H1 (cell line): Measurements from ENCODE around the gene DRAXIN. TPM values are rescaled to one million over a fixed set of nuclear protein-coding genes. Genes with fewer than 3 reads are reported as not detected.

Source experiments
- CTCF ChIA-PET: fragments of 300-600 bp; sonication (Branson Sonifier 250); formaldehyde crosslinking; loops from one replicate; lab custom pipeline; 2021; ENCODE audit not compliant: partially characterized antibody; lab: Charles Lee
- POLR2A ChIA-PET: fragments of 300-600 bp; sonication (Branson Sonifier 250); formaldehyde crosslinking; loops from one replicate; lab custom pipeline; 2021; ENCODE audit warnings: inconsistent platforms; ENCODE audit not compliant: partially characterized antibody; lab: Charles Lee
- DNase-seq, 2 experiments: peaks; one replicate each; pipeline versions ENCODE4 v3.0.0 to v3.0.0-alpha.2; 2010 to 2022; ENCODE audit warnings: low spot score in 2 of 2, low read depth in 1 of 2, mixed read lengths in 1 of 2
- FAIRE-seq: peaks from 2 replicates; lab custom pipeline; 2011; peaks lifted over from hg19 to GRCh38; lab: Jason Lieb, UNC
- H2AFZ ChIP-seq: 2 replicates; pipeline ENCODE4 v1.8.1; 2012; ENCODE audit warnings: low read length, inconsistent platforms
- H2AK5ac ChIP-seq: 2 replicates; pipeline ENCODE4 v1.6.1; 2013; ENCODE audit warnings: low read depth, low read length
- H2BK120ac ChIP-seq: replicated peaks from 2 replicates; pipeline ENCODE3; 2013; ENCODE audit warnings: low read depth, low read length, inconsistent platforms
- H2BK12ac ChIP-seq: 2 replicates; pipeline ENCODE4 v1.6.1; 2013; ENCODE audit warnings: low read depth, low read length
- H2BK15ac ChIP-seq: 2 replicates; pipeline ENCODE4 v1.6.1; 2013; ENCODE audit warnings: low read length
- H2BK20ac ChIP-seq: 2 replicates; pipeline ENCODE4 v1.6.1; 2013; ENCODE audit warnings: low read length
- H2BK5ac ChIP-seq: 2 replicates; pipeline ENCODE4 v1.6.1; 2013; ENCODE audit warnings: low read depth, low read length
- H3K14ac ChIP-seq: 2 replicates; pipeline ENCODE4 v1.6.1; 2013; ENCODE audit warnings: inconsistent platforms; ENCODE audit not compliant: insufficient read length
- H3K18ac ChIP-seq: 2 replicates; pipeline ENCODE4 v1.6.1; 2013; ENCODE audit warnings: low read length; ENCODE audit errors: extremely low read depth
- H3K23ac ChIP-seq: 2 replicates; pipeline ENCODE4 v1.6.1; 2013; ENCODE audit warnings: inconsistent platforms; ENCODE audit not compliant: insufficient read length
- H3K23me2 ChIP-seq: 2 replicates; pipeline ENCODE4 v1.6.1; 2013; ENCODE audit warnings: low read depth, low read length
- H3K27ac ChIP-seq: 2 replicates; pipeline ENCODE4 v1.6.1; 2011; ENCODE audit warnings: low read depth, low read length, inconsistent platforms
- H3K27me3 ChIP-seq, 4 experiments: replicated peaks in 1 of 4; 1 replicate in 1 of 4; 2 replicates in 3 of 4; pipeline versions ENCODE4 v1.6.1 to v1.8.1; 2011 to 2013; ENCODE audit warnings: low read length in 3 of 4, mild to moderate bottlenecking in 3 of 4, inconsistent platforms in 2 of 4, mixed read lengths in 2 of 4, moderate library complexity in 1 of 4; ENCODE audit not compliant: control insufficient read depth in 3 of 4, insufficient read depth in 3 of 4; ENCODE audit errors: extremely low read depth in 1 of 4
- H3K36me3 ChIP-seq, 4 experiments: 2 replicates each; pipeline versions ENCODE4 v1.6.1 to v1.8.1; 2011 to 2013; ENCODE audit warnings: mild to moderate bottlenecking in 4 of 4, low read length in 3 of 4, moderate library complexity in 2 of 4, control low read depth in 1 of 4, inconsistent platforms in 1 of 4; ENCODE audit not compliant: insufficient read depth in 4 of 4, control insufficient read depth in 2 of 4
- H3K4ac ChIP-seq: replicated peaks from 2 replicates; pipeline ENCODE3; 2013; ENCODE audit warnings: low read length, low read depth, mixed read lengths, inconsistent platforms; ENCODE audit not compliant: insufficient read length
- H3K4me1 ChIP-seq, 4 experiments: replicated peaks in 1 of 4; 1 replicate in 1 of 4; 2 replicates in 3 of 4; pipeline versions ENCODE4 v1.6.1 to v1.8.1; 2011 to 2013; ENCODE audit warnings: low read length in 3 of 4, inconsistent platforms in 2 of 4, mixed read lengths in 1 of 4; ENCODE audit not compliant: insufficient read depth in 4 of 4, control insufficient read depth in 3 of 4
- H3K4me2 ChIP-seq, 2 experiments: 2 replicates each; pipeline versions ENCODE4 v1.6.1 to v1.8.1; 2011 to 2013; ENCODE audit warnings: low read depth in 2 of 2, low read length in 2 of 2, control low read depth in 1 of 2, inconsistent platforms in 1 of 2, mild to moderate bottlenecking in 1 of 2; ENCODE audit not compliant: insufficient read depth in 1 of 2
- H3K4me3 ChIP-seq, 4 experiments: fragments of 200-600, 300-600 bp in 1 of 4; sonication (generic), shearing (Covaris generic), sonication (Bioruptor Twin) in 1 of 4; 2 replicates each; pipeline versions ENCODE4 v1.5.1 to v1.8.1; 2011 to 2016; ENCODE audit warnings: low read length in 4 of 4, low read depth in 3 of 4, control low read depth in 2 of 4, inconsistent platforms in 2 of 4, mild to moderate bottlenecking in 2 of 4, mixed read lengths in 1 of 4, moderate library complexity in 1 of 4; ENCODE audit not compliant: insufficient read depth in 2 of 4; ENCODE audit errors: extremely low read depth in 1 of 4
- H3K56ac ChIP-seq: replicated peaks from 2 replicates; pipeline ENCODE3; 2013; ENCODE audit warnings: low read depth, mild to moderate bottlenecking, mixed read lengths, low read length, inconsistent platforms; ENCODE audit not compliant: insufficient read length
- H3K79me1 ChIP-seq: 2 replicates; pipeline ENCODE4 v1.6.1; 2013; ENCODE audit warnings: low read depth, low read length, control low read depth
- H3K79me2 ChIP-seq, 2 experiments: 2 replicates each; pipeline versions ENCODE4 v1.6.1 to v1.8.1; 2012 to 2013; ENCODE audit warnings: low read length in 2 of 2, mild to moderate bottlenecking in 2 of 2, inconsistent platforms in 1 of 2; ENCODE audit not compliant: insufficient read depth in 2 of 2, control insufficient read depth in 1 of 2
- H3K9ac ChIP-seq, 4 experiments: replicated peaks in 1 of 4; 1 replicate in 1 of 4; 2 replicates in 3 of 4; pipeline versions ENCODE4 v1.6.1 to v1.8.1; 2011 to 2013; ENCODE audit warnings: low read depth in 3 of 4, low read length in 3 of 4, control low read depth in 2 of 4, mild to moderate bottlenecking in 2 of 4, moderate library complexity in 2 of 4, inconsistent platforms in 1 of 4; ENCODE audit errors: extremely low read depth in 1 of 4
- H3K9me3 ChIP-seq, 2 experiments: 2 replicates each; pipeline versions ENCODE4 v1.6.1 to v1.8.1; 2012 to 2013; ENCODE audit warnings: mild to moderate bottlenecking in 2 of 2, moderate library complexity in 2 of 2, control low read depth in 1 of 2, inconsistent platforms in 1 of 2, low read depth in 1 of 2, low read length in 1 of 2, mixed read lengths in 1 of 2; ENCODE audit not compliant: insufficient read depth in 2 of 2
- H4K20me1 ChIP-seq, 2 experiments: replicated peaks in 1 of 2; 2 replicates each; pipeline versions ENCODE3 to v1.8.1; 2011 to 2013; ENCODE audit warnings: inconsistent platforms in 2 of 2, low read length in 2 of 2, mild to moderate bottlenecking in 1 of 2; ENCODE audit not compliant: insufficient read depth in 2 of 2, control insufficient read depth in 1 of 2
- H4K5ac ChIP-seq: 2 replicates; pipeline ENCODE4 v1.6.1; 2013; ENCODE audit warnings: low read length, low read depth, mixed read lengths, inconsistent platforms; ENCODE audit not compliant: insufficient read length
- H4K8ac ChIP-seq: 2 replicates; pipeline ENCODE4 v1.8.0; 2013; ENCODE audit warnings: mild to moderate bottlenecking, moderate library complexity, low read length, inconsistent platforms; ENCODE audit not compliant: insufficient read depth; ENCODE audit errors: extremely low read depth
- H4K91ac ChIP-seq: replicated peaks from 2 replicates; pipeline ENCODE3; 2013; ENCODE audit warnings: low read length, mixed read lengths, inconsistent platforms; ENCODE audit not compliant: insufficient read length
- ASH2L ChIP-seq: fragments of 200-600, 300-600 bp; sonication (generic); IDR thresholded peaks from one replicate; pipeline ENCODE4 v1.7.1; 2017; ENCODE audit warnings: low read length
- BACH1 ChIP-seq: IDR thresholded peaks from 2 replicates; pipeline ENCODE4 v1.6.1; 2012; ENCODE audit warnings: low read length, improper control_type of control experiment
- CREB1 ChIP-seq: IDR thresholded peaks from 2 replicates; pipeline ENCODE4 v1.6.1; 2012; ENCODE audit warnings: inconsistent platforms
- EGR1 ChIP-seq: IDR thresholded peaks from 2 replicates; pipeline ENCODE4 v1.6.1; 2011; ENCODE audit warnings: low read depth, low read length, borderline replicate concordance
- EP300 ChIP-seq, 2 experiments: IDR thresholded peaks; 1 replicate in 1 of 2; 2 replicates in 1 of 2; pipeline ENCODE4 v1.6.1; 2011 to 2012; ENCODE audit warnings: low read depth in 2 of 2, low read length in 2 of 2, mild to moderate bottlenecking in 2 of 2, borderline replicate concordance in 1 of 2, inconsistent platforms in 1 of 2, moderate library complexity in 1 of 2
- GABPA ChIP-seq: IDR thresholded peaks from 2 replicates; pipeline ENCODE4 v1.6.1; 2011; ENCODE audit warnings: mild to moderate bottlenecking, low read length, moderate library complexity, borderline replicate concordance; ENCODE audit not compliant: insufficient read depth
- HDAC6 ChIP-seq: IDR thresholded peaks from one replicate; pipeline ENCODE4 v1.7.1; 2012; ENCODE audit warnings: low read depth, mild to moderate bottlenecking, inconsistent platforms, low read length, moderate library complexity
- PHF8 ChIP-seq: fragments of 200-600 bp; sonication (generic); conservative IDR thresholded peaks from 2 replicates; pipeline ENCODE4 v1.7.1; 2012; ENCODE audit warnings: low read depth, mild to moderate bottlenecking, inconsistent platforms, low read length, moderate library complexity
- RBBP5 ChIP-seq: IDR thresholded peaks from 2 replicates; pipeline ENCODE4 v1.7.1; 2012; ENCODE audit warnings: low read depth, mild to moderate bottlenecking, inconsistent platforms, low read length, moderate library complexity, borderline replicate concordance
- YY1 ChIP-seq: IDR thresholded peaks from 2 replicates; pipeline ENCODE4 v1.6.1; 2011; ENCODE audit warnings: low read depth, mild to moderate bottlenecking, low read length
- WGBS, 2 experiments: shearing (Covaris generic) in 1 of 2; methylation state at CpG; one replicate each; pipeline versions ENCODE4 v1.1.6 to v1.1.7; 2013 to 2015; ENCODE audit warnings: low lambda C conversion rate in 2 of 2, mixed read lengths in 2 of 2, inconsistent platforms in 1 of 2, low coverage in 1 of 2, missing lambda C conversion rate in 1 of 2; ENCODE audit not compliant: insufficient replicate concordance in 2 of 2, insufficient coverage in 1 of 2, insufficient read length in 1 of 2; ENCODE audit errors: extremely low coverage in 1 of 2, missing lambda C conversion rate in 1 of 2; 5-methylcytosine and 5-hydroxymethylcytosine counted together
- polyA plus RNA-seq, 7 experiments: library from polyadenylated mRNA; depleted of rRNA in 3 of 7; stranded (reverse) in 5 of 7; unstranded in 2 of 7; fragments of >200 nt in 5 of 7; fragments of 200-250 nt in 2 of 7; gene quantifications; 1 replicate in 5 of 7; 2 replicates in 1 of 7; 4 replicates in 1 of 7; pipeline versions ENCODE4 v1.2.1 to v1.2.3, GENCODE V29; 2011 to 2013; ENCODE audit warnings: missing spikeins in 2 of 7, mixed read lengths in 2 of 7
- total RNA-seq: library from RNA; stranded (reverse); fragmentation: NEBNext Ultra II Directional; extraction: Animal tissue kit (Norgen Biotek cat#: 25700); gene quantifications from 2 replicates; pipeline ENCODE4 v1.2.1, GENCODE V29; 2021

DRAXIN gene
- total and polyA plus RNA-seq, 2 of the 8 experiments (the other 6 are each of a cell fraction or from before 2014, with no cell fraction given): 4.6 to 17.6 TPM

- peaks cover 5 to 12% of the 10 kb centered on the region in 2 experiments for H4K20me1 ChIP-seq
- H2AFZ ChIP-seq: no peak overlapping the region
- ChIA-PET POLR2A (interaction anchor here (0.7 to 6.2 kb wide), 12 partner anchors 9 to 82 kb away, joined by 3 to 61 read pairs (median 6); partner anchors contain the start of genes FBXO6 and MAD2L2), CTCF (interaction anchor here (0.8 to 4.4 kb wide), 7 partner anchors 9 to 64 kb away, joined by 3 to 25 read pairs (median 5); partner anchors contain the start of gene FBXO6)
- no peak overlapping the region; the same call in 1 of the 2 replicates for H2BK5ac ChIP-seq
- H2AK5ac ChIP-seq: peak overlapping the region; percentile 25; the same call in 1 of the 2 replicates
- peak overlapping the region; percentile 82 to 95 for H3K4me2 ChIP-seq
- peak overlapping the region; percentile 93 for H3K18ac ChIP-seq
- H2BK20ac ChIP-seq: no peak overlapping the region
- H2BK120ac ChIP-seq: no peak overlapping the region
- H2BK15ac ChIP-seq: no peak overlapping the region
- H4K8ac ChIP-seq: 0 out of 2 replicates have a peak overlapping the region, but pooled peaks have one; percentile 74
- no peak overlapping the region for H3K23ac ChIP-seq
- peaks cover 6 to 28% (median 24%) of the 10 kb centered on the region in 4 experiments for H3K4me1 ChIP-seq
- DNase-seq: no peak
- peak overlapping the region; percentile 32 for H3K4ac ChIP-seq
- no peak overlapping the region for H2BK12ac ChIP-seq
- H3K14ac ChIP-seq: no peak overlapping the region
- no peak for FAIRE-seq
- peak overlapping the region; percentile 40 for H4K91ac ChIP-seq
- peaks cover 0 to 4% (median 2%) of the 10 kb centered on the region in 4 experiments; a peak in 2 of 7 replicates for H3K27me3 ChIP-seq
- peak overlapping the region; percentile 45 to 78 (median 62) for H3K4me3 ChIP-seq
- 19% methylated on average over 15 of the region's 45 CpGs; no CpG with 5 or more reads in 1 of the 2 experiments for WGBS, 2 experiments
- H3K36me3 ChIP-seq: peaks cover 0 to 18% (median 6%) of the 10 kb centered on the region in 4 experiments; a peak in 5 of 8 replicates
- H3K79me2 ChIP-seq: peaks cover 0 to 7% of the 10 kb centered on the region in 2 experiments; a peak in 1 of 4 replicates
- H3K9ac ChIP-seq: peak overlapping the region; percentile 29 to 76 (median 52); a peak in 5 of 7 replicates
- no peaks in the 10 kb centered on the region for H3K9me3 ChIP-seq
- H3K23me2 ChIP-seq: peaks cover 10% of the 10 kb centered on the region; the same call in 1 of the 2 replicates
- H3K56ac ChIP-seq: peak overlapping the region; percentile 46
- H4K5ac ChIP-seq: peak overlapping the region; percentile 71
- no peak overlapping the region for H3K27ac ChIP-seq
- TF ChIP-seq HDAC6: no peak
- peak; percentile 38; the same call in 1 of the 2 replicates for TF ChIP-seq YY1
- TF ChIP-seq BACH1: no peak
- TF ChIP-seq GABPA: no peak
- TF ChIP-seq PHF8: peak; percentile 58; the same call in 1 of the 2 replicates
- TF ChIP-seq EGR1: no peak
- TF ChIP-seq RBBP5: no peak
- TF ChIP-seq EP300 (IDR thresholded peaks at IDR 0.05; ENCODE audit: borderline replicate concordance in 1 of 2, low read depth in 2 of 2, low read length in 2 of 2): no peak
- no peak for TF ChIP-seq CREB1
- TF ChIP-seq ASH2L: no peak
- H3K79me1 ChIP-seq: peaks cover 3% of the 10 kb centered on the region
These were observed 36.3 kb upstream of the DRAXIN start for GRCh38 chr1:11654939-11655808.
